Measurements from ENCODE around the gene KIAA1549. TPM values are rescaled to one million over a fixed set of nuclear protein-coding genes. Genes with fewer than 3 reads are reported as not detected.

Gene KIAA1549
- total RNA-seq, 1 donor from 2014 or later, result 3.0 TPM

DNA sequence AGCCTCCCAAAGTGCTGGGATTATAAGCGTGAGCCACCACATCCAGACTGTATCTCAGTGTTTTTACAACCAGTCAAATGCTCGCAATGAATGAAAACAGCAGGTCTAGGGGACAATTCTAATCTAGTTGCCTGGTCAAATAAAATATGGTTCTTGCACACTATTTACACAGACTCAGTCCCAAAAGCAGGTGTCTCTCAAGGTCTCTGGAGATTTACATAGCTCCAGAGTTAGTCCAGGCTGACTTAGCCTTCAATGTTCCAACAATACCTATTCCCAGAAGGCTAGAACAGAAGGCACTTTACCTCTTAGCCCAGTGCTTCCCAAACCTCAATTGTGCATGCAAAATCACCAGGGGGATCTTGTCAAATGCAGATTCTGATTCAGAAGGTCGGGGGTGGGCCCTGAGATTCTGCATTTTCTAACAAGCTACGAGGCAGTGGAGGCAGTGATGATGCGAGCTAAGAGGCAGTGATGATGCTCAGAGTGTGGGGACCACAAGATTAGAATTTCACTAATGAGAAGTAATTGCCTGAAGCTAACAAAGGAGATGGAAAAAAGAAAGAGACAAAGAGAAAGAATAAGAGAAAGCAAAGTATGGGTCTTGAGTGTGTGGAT is 6.4 kb downstream of the KIAA1549 start:
- no peak for DNase-seq

DNA sequence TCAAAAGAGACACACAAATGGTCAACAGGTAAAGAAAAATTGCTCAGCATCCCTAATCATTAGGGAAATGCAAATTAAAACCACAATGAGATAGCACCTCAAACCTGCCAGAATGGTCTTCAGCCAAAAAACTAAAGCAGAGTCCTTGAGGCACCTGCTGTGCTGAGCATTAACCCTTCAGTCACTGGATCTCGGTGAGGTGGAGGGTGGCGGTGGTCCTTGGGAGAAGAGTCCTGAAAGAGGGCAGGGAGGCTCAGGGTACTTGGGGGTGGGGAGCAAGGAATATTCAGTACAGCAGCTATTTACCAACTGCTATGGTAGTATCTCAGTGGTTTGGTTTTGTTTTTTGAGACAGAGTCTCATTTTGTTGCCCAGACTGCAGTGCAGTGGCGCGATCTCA is 7.1 kb downstream of the KIAA1549 start:
- DNase-seq, result no peak

DNA sequence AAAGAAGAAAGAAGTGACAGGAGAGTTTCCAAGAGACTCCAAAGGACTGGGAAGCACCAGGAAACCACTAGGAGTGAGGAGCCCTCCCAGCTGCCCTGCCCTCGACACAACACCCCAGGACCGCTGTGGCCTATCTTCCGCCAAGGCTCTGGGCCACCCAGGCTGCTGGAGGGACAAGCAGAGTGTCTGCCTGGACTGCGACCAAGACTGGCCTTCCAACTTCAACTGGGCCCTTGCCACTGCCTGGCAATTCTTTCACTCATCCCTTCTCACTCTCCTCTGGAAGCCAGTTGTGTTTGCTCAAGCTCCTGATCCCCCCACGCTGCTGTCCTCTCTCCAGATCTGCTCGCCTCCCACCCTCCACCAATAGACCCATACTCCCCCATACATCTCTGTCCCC is 10.2 kb downstream of the KIAA1549 start:
- no peak for DNase-seq

DNA sequence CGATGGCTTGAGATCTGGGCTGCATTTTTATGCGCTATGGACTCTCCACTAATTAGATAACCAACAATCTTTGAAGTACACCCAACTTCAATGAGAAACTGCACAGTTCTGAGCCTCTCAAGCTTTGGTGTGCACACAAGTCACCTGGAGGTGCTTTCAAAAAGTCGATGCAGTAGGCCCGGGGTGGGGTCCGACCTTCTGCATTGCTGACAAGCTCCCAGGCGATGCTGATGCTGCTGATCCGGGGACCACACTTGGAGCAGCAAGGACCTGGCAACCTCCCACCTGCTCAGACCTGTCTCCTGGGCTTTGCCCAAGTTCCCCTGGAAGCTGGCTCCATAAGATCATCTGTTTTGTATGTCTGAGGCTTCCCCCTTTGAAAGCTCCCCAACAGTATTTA is 10.7 kb downstream of the KIAA1549 start:
- no peak for DNase-seq

DNA sequence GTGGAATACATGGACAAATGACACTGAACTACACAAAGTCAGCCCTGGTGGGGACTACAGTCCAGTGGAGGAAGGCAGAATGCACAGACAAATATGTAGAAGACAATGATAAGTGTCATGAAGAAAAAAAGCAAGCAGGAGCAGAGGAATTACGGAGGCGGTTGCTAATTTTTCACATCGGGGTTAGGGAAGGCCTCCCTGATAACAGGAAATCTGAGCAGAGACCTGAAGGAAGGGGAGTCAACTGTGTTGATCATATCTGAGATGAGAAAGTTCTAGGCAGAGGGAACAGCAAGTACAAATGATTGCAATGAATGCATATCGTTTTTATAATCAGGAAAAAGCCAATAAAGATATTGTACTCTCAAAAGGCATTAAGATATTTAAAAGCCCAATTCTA is 14.0 kb downstream of the KIAA1549 start:
- no peak for DNase-seq

DNA sequence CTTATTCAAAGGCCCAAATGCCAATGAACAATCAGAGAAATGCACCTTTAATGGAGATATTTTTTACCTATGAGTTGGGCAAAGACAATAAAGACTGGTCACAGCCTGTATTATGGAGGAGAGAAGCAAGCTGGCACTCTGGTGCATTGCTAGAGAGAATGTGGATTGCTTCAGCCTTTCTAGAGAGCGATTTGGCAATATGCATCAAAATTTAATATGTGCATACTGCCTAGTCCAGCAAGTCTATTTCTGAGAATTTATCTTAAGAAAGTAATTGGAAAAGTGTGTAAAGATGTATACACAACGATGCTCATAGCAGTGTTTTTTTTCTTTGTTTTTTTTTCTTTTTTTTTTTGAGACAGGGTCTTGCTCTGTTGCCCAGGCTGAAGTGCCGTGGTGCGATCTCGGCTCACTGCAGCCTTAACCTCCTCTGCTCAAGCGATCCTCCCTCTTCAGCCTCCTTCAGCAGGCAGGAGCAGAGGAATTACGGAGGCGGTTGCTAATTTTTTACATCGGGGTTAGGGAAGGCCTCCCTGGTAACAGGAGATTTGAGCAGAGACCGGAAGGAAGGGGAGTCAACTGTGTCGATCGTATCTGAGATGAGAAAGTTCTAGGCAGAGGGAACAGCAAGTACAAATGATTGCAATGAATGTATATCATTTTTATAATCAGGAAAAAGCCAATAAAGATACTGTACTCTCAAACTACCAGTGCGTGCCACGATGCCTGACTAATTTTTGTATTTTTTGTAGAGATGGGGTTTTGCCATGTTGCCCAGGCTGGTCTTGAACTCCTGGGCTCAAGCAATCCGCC is 16.4 kb downstream of the KIAA1549 start:
- no peak for DNase-seq

DNA sequence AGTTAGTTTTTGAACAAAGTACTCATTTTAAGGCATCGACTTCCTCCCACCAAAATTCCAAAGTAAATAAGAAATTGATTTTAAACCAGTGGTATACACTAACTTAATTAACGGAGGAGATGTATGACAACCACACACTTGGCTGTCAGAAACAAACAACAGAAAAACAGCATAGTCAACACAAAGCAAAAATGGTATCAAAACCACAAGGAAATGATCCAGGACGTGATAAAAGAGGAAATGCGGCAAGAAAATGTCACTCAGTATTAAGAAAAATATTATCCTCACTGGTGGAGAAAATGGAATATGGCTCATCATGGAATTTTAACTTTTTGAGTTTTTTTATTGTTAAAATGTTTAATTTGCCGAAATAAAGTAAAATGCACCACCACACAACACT is 17.5 kb downstream of the KIAA1549 start:
- no peak for DNase-seq

DNA sequence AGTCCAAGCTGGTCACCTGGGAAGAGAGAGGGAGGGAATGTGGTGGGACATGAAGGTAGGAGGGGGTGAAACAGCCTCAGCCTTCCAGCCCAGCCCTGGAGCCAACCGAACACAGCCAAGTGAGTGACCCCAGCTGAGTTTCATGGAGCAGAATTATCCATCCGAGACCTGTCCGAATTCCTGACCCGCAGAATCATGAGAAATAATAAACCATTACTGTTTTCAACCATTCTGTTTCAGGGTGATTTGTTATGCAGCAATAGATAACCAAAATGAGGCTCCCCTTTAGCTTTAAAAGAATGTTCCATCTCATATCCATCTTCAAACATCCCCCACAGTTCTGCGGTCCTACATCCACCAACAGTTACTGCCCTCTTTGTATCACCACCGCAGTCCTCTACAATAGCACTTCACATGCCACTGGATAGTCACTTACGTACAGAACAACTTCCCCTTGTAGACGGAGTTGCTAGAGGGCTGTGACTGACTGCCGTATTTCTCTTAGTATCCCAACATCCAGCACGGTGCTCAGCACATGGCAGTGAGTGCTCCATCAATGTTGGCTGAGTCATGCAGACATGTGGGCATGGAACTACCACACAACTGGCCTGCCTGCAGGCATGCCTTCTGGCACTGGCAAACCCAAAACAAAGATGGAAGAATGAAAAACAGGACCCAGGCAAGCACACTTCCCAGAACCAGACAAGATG is 18.5 kb downstream of the KIAA1549 start:
- DNase-seq, result no peak

DNA sequence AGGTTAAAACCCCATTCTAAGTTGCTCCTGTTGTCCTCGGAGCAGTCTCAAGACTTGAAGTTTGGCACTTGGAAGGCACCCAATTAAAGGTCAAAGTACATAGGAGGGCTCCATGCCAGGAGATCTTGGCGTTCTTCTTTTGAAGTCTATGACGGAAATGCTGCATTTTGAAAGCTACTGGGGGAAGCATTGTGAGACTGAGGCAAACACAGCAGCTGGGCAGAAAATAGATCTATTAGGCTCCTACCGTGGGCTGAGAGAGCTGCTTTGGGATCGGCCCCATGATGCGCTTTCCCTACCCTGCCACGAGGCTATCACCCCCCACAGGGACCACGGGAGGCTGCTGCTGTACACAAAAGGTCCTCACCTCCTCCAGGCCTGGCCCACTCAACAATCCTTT is 20.0 kb downstream of the KIAA1549 start:
- no peak for DNase-seq

DNA sequence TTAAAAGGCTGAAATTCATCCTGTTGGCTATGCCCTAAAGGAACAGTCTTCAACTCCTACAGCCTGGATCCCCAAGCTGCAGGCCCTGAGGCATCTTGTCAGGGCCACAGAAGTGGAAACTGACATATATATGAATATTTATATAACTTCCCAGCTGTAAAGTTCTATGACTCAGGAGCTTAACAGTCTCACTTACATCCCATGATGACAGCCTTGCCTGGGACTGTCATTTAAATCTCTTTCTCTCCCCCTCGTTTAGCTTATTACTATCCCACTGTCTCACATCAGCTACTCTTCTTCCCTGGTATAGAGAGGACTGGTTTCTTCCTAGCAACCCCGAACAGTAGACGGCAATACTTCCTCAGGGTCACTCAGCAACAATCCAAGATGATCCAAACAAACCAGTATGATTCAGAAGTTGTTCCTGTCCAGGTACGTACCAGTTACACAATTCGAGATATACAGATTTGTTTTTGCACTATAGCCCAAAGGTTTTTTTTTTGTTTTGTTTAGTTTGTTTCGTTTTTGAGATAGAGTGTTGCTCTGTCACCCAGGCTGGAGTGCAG is 22.7 kb downstream of the KIAA1549 start:
- DNase-seq, result no peak

DNA sequence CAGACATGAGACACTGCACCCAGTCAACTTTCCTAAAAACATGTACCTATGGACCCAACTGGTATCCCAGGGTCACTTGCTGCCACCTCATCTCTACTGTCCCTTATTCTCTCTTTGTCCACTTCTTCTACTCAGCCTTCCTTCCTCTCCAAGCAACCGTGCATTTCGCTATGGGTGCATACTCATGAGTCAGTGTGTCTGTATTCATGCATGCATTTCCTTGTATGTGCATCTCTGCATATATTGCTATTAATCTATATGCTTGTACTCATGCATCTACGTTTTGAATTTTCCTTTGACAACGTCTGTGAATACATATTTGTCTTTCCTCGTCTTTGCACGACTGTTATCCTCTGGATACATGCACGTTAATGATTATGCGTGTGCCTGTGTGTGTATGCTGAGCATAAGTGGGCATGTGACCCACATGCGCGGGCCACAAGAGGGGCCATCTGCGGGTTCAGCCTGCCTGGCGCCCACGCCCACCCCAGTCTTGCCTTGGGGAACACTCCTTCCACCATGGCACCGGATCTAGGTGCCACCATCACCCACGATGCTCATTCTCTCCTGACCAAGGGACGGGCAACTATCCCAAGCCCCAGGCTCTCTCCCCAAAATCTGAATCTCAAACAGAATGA is 23.3 kb downstream of the KIAA1549 start:
- DNase-seq, result no peak

DNA sequence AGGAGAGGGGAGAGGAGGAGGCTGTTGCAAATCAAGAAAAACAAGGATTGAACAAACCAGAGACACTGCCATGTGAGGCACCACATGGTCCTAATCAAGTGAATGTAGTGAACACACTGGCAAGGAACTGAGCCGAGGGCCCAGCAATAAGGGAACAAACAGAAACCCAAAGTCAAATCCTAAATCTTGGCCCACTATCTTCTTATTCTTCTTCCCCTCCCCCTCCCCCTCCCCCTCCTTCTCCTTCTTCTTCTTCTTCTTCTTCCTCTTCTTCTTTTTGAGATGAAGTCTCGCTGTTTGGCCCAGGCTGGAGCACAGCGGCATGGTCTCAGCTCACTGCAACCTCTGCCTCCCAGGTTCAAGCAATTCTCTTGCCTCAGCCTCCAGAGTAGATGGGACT is 24.0 kb downstream of the KIAA1549 start:
- DNase-seq, result no peak

DNA sequence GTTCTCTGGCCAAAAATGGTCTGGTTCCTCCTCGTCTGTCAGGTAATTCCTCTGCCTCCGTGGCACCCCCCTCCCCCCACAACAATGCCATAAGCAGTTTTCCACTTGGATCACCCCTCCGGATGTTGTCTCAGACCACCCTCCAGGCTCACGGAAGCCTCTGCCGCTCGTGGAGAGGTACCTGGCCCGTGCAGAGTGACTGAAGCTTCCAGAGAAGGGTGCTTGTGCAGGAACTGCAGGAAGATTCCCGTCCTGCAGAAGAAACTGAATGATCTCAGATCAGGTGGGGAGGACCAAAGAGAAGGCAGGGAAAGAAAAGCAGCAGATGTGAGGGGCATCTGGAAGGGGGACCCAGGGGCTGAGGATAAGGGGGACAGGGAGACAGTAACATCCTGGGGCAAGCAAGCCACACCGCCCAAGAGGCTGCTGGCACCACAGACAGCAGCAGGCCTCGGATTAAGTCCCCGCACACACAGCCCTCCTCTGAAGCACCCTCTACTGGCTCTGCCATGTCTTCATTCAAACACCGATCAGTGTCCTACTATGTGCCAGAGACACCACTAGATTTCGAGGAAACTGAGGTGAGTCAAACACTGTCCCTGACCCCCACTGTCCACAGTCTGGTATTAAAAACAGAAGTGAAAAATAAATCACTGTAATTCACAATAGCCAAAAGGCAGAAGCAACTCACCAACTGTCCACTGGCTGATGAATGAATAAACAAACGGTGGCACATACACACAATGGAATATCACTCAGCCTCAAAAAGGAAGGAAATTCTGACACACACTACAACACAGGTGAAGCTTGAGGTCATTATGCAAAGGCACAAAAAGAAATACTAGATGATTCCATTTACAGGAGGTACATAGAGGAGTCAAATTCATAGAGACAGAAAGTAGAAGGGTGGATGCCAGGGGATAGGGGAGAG is 26.4 kb downstream of the KIAA1549 start:
- no peak for DNase-seq

DNA sequence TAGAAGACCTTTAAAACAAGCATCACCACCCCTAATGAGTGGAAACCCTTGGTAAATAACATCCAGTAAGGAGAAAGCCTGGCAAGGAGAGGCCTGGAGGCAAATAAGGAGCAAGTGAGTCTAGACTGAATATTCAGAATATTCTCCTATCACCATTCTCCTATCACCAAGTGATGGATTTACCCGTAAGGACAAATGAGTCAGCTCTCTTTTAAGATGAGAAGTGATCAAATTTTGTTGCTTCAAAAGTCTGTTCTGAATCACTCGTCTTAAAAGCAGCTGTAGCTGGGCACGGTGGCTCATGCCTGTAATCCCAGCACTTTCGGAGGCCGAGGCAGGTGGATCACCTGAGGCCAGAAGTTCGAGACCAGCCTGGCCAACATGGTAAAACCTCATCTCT is 28.4 kb downstream of the KIAA1549 start:
- no peak for DNase-seq

DNA sequence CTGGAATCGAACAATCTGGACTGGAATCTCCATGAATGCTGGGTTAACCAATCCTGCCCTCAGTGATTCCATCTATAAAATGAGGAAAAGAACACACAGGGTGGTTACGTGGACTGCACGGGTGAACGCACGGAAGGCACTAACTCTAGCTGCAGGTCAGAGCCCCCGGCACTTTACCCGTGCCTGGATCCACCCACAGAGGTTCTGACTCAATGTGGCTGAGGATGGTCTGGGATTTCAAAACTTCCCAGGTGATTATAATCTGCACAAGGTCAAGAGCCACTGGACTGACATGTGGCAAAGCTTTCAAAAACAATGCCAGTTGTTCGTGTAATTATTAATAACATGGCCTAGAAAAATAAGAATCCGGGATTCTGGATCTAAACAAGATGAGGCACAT is 29.2 kb downstream of the KIAA1549 start:
- DNase-seq, result no peak

DNA sequence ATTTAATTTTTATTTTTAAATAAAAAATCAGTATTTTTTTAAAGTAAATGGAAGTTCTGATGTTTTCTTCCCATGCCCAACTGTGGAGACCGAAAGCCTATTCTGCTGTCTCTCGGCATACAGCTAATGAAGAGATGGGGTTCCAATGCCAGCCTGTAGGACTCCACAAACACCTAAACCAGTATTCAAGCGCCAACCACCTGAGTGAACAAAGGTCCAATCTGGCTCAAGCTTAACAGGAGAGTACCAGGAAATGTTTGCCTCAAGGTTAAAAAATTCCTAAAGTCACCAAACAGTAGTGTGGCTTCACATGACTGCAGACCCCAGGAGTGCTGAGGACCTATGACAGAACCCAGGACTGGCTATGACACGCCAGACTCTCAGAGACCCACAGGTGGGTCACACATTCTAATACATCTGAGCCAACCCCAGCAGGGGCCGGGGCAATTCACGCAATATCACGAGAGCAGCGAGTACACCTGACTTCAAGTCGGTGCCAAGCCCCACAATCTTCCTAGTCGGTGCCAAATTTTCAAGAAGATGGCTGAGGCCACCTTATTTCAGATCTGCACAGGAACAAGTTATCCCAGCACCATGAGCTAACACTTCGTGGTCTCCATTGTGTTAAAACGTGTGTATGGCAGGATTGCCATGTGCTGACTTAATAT is 31.6 kb downstream of the KIAA1549 start:
- no peak for DNase-seq

DNA sequence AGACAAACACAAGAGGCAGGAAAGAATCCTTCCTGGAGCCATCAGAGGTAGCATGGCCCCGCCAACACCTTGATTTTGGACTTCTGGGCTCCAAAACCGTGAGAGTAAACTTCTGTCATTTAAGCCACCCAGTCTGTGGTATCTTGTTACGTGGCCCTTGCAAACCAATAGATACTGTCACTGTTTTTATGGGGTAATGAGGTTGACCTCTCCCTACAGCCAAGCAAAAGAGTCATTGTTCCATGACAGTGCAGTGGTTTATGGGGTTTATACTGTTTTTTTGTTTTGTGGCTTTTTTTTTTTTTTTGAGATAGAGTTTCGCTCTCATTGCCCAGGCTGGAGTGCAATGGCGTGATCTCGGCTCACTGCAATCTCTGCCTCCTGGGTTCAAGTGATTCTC is 32.8 kb downstream of the KIAA1549 start:
- DNase-seq, result no peak

DNA sequence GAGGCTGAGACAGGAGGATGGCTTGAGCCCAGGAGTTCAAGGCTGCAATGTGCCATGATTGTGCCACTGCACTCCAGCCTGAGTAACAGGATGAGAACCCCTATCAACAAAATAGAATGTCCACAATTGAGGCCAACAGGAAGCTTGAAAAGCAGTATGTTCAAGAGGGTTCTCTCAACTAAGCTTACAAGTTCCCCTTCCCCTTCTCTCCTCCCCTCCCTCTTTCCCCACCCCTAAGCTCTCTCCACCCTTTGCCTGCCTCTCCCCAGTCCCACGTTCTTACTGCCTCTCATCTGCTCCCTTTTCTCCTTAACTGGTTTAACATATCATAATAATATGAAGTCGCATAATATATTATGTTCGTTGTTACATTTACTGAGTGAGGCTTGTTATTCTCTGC is 35.4 kb downstream of the KIAA1549 start:
- DNase-seq, result no peak

DNA sequence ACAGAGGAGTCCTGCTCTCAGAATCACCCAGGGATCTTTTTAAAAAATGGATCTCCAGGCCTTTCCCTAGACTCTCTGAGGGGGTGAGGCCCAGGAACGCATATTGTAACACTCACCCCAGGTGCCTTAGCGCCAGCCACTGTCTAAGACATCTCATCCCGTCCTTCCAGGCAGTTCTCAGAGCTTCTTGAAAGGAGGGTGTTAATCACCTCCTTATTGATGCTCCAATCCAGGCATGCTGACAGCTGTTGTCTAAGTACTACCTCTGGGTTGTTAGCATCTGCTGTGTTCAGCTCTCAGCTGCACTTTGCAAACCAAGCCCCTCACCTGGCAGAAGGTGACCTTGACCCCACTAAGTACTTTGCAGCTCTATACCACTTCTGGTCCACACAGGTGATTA is 36.0 kb downstream of the KIAA1549 start:
- no peak for DNase-seq

DNA sequence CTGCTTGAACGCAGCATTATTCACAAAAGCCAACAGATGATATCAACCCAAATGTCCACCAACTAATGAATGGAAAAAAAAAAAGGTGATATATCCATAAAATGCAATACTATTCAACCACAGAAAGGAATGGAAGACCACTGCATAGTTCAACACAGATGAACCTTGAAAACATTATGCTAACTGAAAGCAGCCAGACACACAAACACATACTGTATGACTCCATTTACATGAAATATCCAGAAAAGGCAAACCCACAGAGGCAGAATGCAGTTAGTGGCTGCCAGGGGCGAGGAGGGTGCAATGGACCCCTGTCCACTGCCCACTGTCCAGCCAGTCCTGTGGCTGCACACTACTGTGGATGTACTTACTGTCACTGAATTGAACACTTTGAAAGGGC is 36.6 kb downstream of the KIAA1549 start:
- DNase-seq, result no peak

DNA sequence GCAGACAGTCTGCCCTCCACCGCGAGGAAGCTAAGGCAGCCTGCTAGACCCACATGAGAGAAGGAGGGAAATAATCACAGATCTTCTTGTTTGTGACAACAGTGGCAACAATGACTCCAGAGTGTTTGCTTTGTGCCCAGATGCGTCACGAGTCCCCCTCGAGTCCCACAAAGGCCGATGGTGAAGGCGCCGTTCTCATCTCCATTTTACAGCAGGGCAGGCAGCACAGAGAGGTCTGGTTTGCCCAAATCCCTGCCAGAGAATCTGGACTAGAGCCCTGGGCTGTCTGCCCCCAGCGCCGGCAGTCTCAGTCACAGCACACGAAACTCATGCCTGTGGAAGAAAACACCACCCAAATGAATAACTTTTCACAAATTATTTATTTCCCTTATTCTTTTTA is 38.1 kb downstream of the KIAA1549 start:
- no peak for DNase-seq

All from skin of body (tissue), 2 donors.